B cell (primary cell): ENCODE data around the gene YEATS2. TPM values are rescaled to one million over a fixed set of nuclear protein-coding genes. Genes with fewer than 3 reads are reported as not detected.

ENCODE experiments used
- ATAC-seq: fragments of 200-7000 bp; cut with Tn5 transposase; one replicate; pipeline ENCODE4 v1.10.0; 2021; ENCODE audit warnings: low read depth, mild to moderate bottlenecking, moderate number of reproducible peaks, moderate library complexity
- CTCF ChIA-PET: fragments of 350-600 bp; sonication (Branson Sonifier 250); formaldehyde crosslinking; loops from one replicate; lab custom pipeline; 2021; ENCODE audit warnings: antibody characterized with exemption, inconsistent platforms; lab: Charles Lee
- POLR2A ChIA-PET: fragments of 350-600 bp; sonication (Branson Sonifier 250); formaldehyde crosslinking; loops from one replicate; lab custom pipeline; 2021; ENCODE audit warnings: antibody characterized with exemption; lab: Charles Lee
- DNase-seq: peaks from one replicate; pipeline ENCODE4 v3.0.0; 2013
- H2AFZ ChIP-seq: 2 replicates; pipeline ENCODE4 v1.6.1; 2012; ENCODE audit warnings: mild to moderate bottlenecking, low read depth, low read length; ENCODE audit not compliant: insufficient read depth, poor library complexity, severe bottlenecking
- H3K27ac ChIP-seq, 2 donors: 1 replicate in 1 of 2; 2 replicates in 1 of 2; pipeline ENCODE4 v1.5.1; 2012 to 2013; ENCODE audit warnings: low read length in 2 of 2, mild to moderate bottlenecking in 2 of 2, moderate library complexity in 1 of 2
- H3K27me3 ChIP-seq, 4 experiments: fragments of 200-600 bp in 1 of 4; sonication (generic) in 1 of 4; replicated peaks in 1 of 4; 1 replicate in 2 of 4; 2 replicates in 2 of 4; pipeline versions ENCODE4 v1.6.1 to v1.7.0; 2013 to 2016; ENCODE audit warnings: low read length in 3 of 4, mild to moderate bottlenecking in 2 of 4, mixed read lengths in 1 of 4, moderate library complexity in 1 of 4; ENCODE audit not compliant: insufficient read depth in 4 of 4, control insufficient read depth in 3 of 4; ENCODE audit errors: control extremely low read depth in 1 of 4
- H3K36me3 ChIP-seq, 2 experiments: replicated peaks in 1 of 2; 1 replicate in 1 of 2; 2 replicates in 1 of 2; pipeline versions ENCODE4 v1.6.1 to v1.7.1; 2013; ENCODE audit warnings: low read length in 1 of 2; ENCODE audit not compliant: insufficient read depth in 2 of 2, control insufficient read depth in 1 of 2; ENCODE audit errors: control extremely low read depth in 1 of 2, extremely low read depth in 1 of 2
- H3K4me1 ChIP-seq, 2 donors: fragments of 200-600 bp in 1 of 2; sonication (generic) in 1 of 2; 1 replicate in 1 of 2; 2 replicates in 1 of 2; pipeline versions ENCODE4 v1.5.1 to v1.6.1; 2013 to 2017; ENCODE audit warnings: low read length in 2 of 2; ENCODE audit not compliant: control insufficient read depth in 2 of 2, insufficient read depth in 2 of 2
- H3K4me2 ChIP-seq: replicated peaks from 2 replicates; pipeline ENCODE3; 2012; ENCODE audit warnings: mild to moderate bottlenecking, low read depth, low read length; ENCODE audit not compliant: poor library complexity, severe bottlenecking
- H3K4me3 ChIP-seq, 5 experiments: fragments of 200-600 bp in 1 of 5; sonication (generic) in 1 of 5; 1 replicate in 3 of 5; 2 replicates in 2 of 5; pipeline versions ENCODE4 v1.5.1 to v1.7.0; 2011 to 2016; ENCODE audit warnings: low read length in 4 of 5, mild to moderate bottlenecking in 4 of 5, low read depth in 2 of 5, control low read depth in 1 of 5, moderate library complexity in 1 of 5; ENCODE audit not compliant: insufficient read depth in 1 of 5; ENCODE audit errors: control extremely low read depth in 1 of 5, extremely low read depth in 1 of 5
- H3K79me2 ChIP-seq: fragments of 200-600 bp; sonication (generic); one replicate; pipeline ENCODE4 v1.6.0; 2016; ENCODE audit warnings: low read length; ENCODE audit not compliant: control insufficient read depth, insufficient read depth
- H3K9ac ChIP-seq: fragments of 200-600 bp; sonication (generic); 2 replicates; pipeline ENCODE4 v1.6.1; 2017; ENCODE audit warnings: mild to moderate bottlenecking, low read length, moderate library complexity
- H3K9me3 ChIP-seq, 3 donors: one replicate each; pipeline versions ENCODE4 v1.6.1 to v1.7.1; 2013; ENCODE audit warnings: low read length in 2 of 3; ENCODE audit not compliant: control insufficient read depth in 2 of 3, insufficient read depth in 1 of 3; ENCODE audit errors: control extremely low read depth in 1 of 3
- H4K20me1 ChIP-seq: 2 replicates; pipeline ENCODE4 v1.6.0; 2012; ENCODE audit warnings: mild to moderate bottlenecking, low read length; ENCODE audit not compliant: insufficient read depth, control insufficient read depth, poor library complexity, severe bottlenecking
- H3K27ac Mint-ChIP-seq: one replicate; pipeline ENCODE4 v1.8.0; 2021; ENCODE audit warnings: mixed read lengths
- H3K27me3 Mint-ChIP-seq: one replicate; pipeline ENCODE4 v1.8.0; 2021; ENCODE audit warnings: mixed read lengths
- H3K4me1 Mint-ChIP-seq: one replicate; pipeline ENCODE4 v1.8.0; 2021; ENCODE audit warnings: mixed read lengths
- H3K4me3 Mint-ChIP-seq: one replicate; pipeline ENCODE4 v1.8.0; 2021; ENCODE audit warnings: mixed read lengths
- H3K9me3 Mint-ChIP-seq: one replicate; pipeline ENCODE4 v1.8.0; 2022; ENCODE audit warnings: mixed read lengths; ENCODE audit not compliant: insufficient read depth
- EZH2 ChIP-seq: IDR thresholded peaks from 2 replicates; pipeline ENCODE4 v1.6.1; 2012; ENCODE audit warnings: borderline replicate concordance, low read depth, mild to moderate bottlenecking, moderate library complexity, low read length; ENCODE audit not compliant: insufficient read depth, poor library complexity, severe bottlenecking
- WGBS: methylation state at CpG from one replicate; pipeline ENCODE4 v1.1.5; 2013; ENCODE audit warnings: missing lambda C conversion rate; ENCODE audit not compliant: insufficient coverage; 5-methylcytosine and 5-hydroxymethylcytosine counted together
- intact Hi-C: fragments of 100-400 bp; cut with micrococcal nuclease; formaldehyde crosslinking; loops from one replicate; pipeline ENCODE4 v1.10.0; 2022
- polyA plus RNA-seq: library from polyadenylated mRNA; depleted of rRNA; stranded (reverse); fragments of >200 nt; gene quantifications from 2 replicates; pipeline ENCODE4 v1.2.3, GENCODE V29; 2012
- total RNA-seq, 2 donors: library from RNA; stranded (reverse); fragments of 120-200 nt in 1 of 2; gene quantifications; 1 replicate in 1 of 2; 2 replicates in 1 of 2; pipeline versions ENCODE4 v1.2.3 to v1.2.4, GENCODE V29; 2013 to 2022
- TF ChIP-seq, protein P1 (sequence below): fragments of 200-600 bp; IDR thresholded peaks from one replicate; pipeline ENCODE4 v1.8.0; 2022; ENCODE audit warnings: antibody characterized with exemption, mild to moderate bottlenecking

The YEATS2 gene
- total and polyA plus RNA-seq, 2 donors (not counting 1 experiment from before 2014, with no cell fraction given), result 21.8 to 26.7 TPM

DNA sequence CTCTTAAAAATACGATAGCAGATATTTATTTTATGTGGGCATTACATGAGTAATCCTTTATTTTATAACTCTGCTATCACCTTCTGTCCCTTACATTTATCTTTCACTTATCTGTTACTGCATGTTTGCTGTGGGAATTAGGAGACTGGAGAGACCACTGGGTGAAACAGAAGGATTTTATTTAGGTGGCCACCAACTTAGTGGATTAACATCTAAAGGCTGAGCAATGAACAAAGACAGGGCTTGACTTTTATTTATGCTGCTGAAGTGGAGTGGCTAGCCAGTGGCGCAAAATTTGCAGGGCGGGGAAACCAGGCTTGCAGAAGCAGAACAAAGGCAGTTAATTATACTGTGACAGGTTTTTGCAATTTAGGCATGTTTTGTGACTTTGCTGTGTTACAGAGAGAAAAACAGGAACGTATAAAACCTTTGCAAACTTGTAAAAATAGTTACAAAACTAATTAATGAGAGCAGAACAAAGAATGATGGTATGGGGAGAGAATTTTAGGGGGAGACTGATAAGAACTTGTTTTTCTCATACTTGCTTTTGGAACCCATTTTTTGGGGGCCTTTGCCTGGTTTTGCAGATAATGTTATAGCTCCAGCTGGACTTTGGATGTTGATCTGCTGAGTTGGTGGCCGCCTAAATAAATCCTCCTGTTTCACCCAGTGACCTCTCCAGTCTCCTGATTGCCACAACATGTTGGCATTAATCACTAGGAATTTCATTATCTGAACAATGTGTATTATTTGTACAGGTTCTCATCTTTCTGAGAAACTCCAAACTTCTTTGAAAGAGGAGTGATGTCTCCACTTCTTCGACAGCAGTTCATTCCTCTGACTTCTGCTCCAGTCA lies 44.2 kb upstream of the YEATS2 start:
- H3K9me3 ChIP-seq, result peaks cover 20 to 52% (median 41%) of the 10 kb centered on the region in 3 donors
- H2AFZ ChIP-seq, result no peak overlapping the region
- CTCF ChIA-PET, result no interaction called here
- H3K36me3 ChIP-seq, result peaks cover 5 to 63% of the 10 kb centered on the region in 2 experiments
- no peak overlapping the region for H3K27ac ChIP-seq
- ATAC-seq, result no peak
- Mint-ChIP-seq H3K9me3 (peaks cover 20% of the 10 kb centered on the region), H3K4me3 (no peak overlapping the region), H3K4me1 (peaks cover 5% of the 10 kb centered on the region), H3K27ac (no peak overlapping the region), H3K27me3 (no peaks in the 10 kb centered on the region)
- peak; percentile 42 for DNase-seq
- peaks cover 34% of the 10 kb centered on the region for H4K20me1 ChIP-seq
- POLR2A ChIA-PET, result no interaction called here
- H3K4me2 ChIP-seq, result no peak overlapping the region
- peak overlapping the region; percentile 1 for H3K9ac ChIP-seq
- H3K4me1 ChIP-seq, result no peaks in the 10 kb centered on the region
- intact Hi-C loops, result no loop called here
- TF ChIP-seq, protein P1, sequence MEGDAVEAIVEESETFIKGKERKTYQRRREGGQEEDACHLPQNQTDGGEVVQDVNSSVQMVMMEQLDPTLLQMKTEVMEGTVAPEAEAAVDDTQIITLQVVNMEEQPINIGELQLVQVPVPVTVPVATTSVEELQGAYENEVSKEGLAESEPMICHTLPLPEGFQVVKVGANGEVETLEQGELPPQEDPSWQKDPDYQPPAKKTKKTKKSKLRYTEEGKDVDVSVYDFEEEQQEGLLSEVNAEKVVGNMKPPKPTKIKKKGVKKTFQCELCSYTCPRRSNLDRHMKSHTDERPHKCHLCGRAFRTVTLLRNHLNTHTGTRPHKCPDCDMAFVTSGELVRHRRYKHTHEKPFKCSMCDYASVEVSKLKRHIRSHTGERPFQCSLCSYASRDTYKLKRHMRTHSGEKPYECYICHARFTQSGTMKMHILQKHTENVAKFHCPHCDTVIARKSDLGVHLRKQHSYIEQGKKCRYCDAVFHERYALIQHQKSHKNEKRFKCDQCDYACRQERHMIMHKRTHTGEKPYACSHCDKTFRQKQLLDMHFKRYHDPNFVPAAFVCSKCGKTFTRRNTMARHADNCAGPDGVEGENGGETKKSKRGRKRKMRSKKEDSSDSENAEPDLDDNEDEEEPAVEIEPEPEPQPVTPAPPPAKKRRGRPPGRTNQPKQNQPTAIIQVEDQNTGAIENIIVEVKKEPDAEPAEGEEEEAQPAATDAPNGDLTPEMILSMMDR, result no peak
- TF ChIP-seq EZH2, result no peak
- WGBS, result 93% methylated on average over 2 of the region's 6 CpGs
- H3K27me3 ChIP-seq, result no peaks in the 10 kb centered on the region
- H3K4me3 ChIP-seq, result no peak overlapping the region
- peaks cover 76% of the 10 kb centered on the region for H3K79me2 ChIP-seq

DNA sequence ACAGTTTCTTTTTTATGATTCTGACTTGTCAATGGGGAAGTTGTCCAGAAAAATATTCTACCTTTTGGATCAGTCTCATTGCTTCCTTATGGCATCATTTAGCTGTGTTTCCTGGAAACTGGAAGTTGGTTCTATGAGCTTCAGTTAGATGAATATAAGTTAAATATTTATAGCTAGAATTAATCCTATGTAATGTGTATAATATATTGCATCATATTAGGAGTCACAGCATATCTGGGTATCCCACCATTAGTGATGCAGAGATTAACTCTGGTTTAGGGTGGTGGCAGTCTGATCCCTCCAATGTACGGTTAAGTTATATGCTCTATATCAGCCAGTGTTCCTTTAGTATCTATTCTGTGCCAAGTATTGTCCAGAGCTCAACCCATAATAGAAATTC lies 42.9 kb upstream of the YEATS2 start:
- ChIA-PET POLR2A (no interaction called here), CTCF (no interaction called here)
- H3K9me3 Mint-ChIP-seq, result peaks cover 20% of the 10 kb centered on the region
- H3K4me1 Mint-ChIP-seq, result peaks cover 9% of the 10 kb centered on the region
- intact Hi-C loops, result no loop called here
- DNase-seq (no peak), ATAC-seq (no peak)
- no peak overlapping the region for H3K4me3 Mint-ChIP-seq
- peaks cover 20 to 52% (median 34%) of the 10 kb centered on the region in 3 donors for H3K9me3 ChIP-seq
- no peaks in the 10 kb centered on the region for H3K27me3 ChIP-seq
- peaks cover 5 to 60% of the 10 kb centered on the region in 2 experiments for H3K36me3 ChIP-seq
- no CpG with 5 or more reads among the region's 1 CpG for WGBS
- no peak for TF ChIP-seq EZH2
- TF ChIP-seq, protein P1, result no peak
- H3K79me2 ChIP-seq, result peaks cover 79% of the 10 kb centered on the region
- H3K27me3 Mint-ChIP-seq, result no peaks in the 10 kb centered on the region
- H2AFZ ChIP-seq, result no peak overlapping the region
- H3K4me1 ChIP-seq, result no peaks in the 10 kb centered on the region
- H3K4me3 ChIP-seq, result no peak overlapping the region
- no peak overlapping the region for H3K4me2 ChIP-seq
- H3K27ac Mint-ChIP-seq, result no peak overlapping the region
- no peak overlapping the region for H3K9ac ChIP-seq
- H4K20me1 ChIP-seq, result peaks cover 42% of the 10 kb centered on the region
- no peak overlapping the region for H3K27ac ChIP-seq
